Stimulated activated naive CD8-positive, alpha-beta T cell treated with anti-CD3 and anti-CD28 coated beads, Interleukin-15, amount 100 ng/mL, for 72 hours (primary cell): ENCODE data around the gene SCG2.

Experiments
- ATAC-seq: fragments of 150-1000 bp; cut with Tn5 transposase; 2 replicates; pipeline ENCODE4 v1.10.0; 2021; ENCODE audit warnings: mild to moderate bottlenecking, moderate library complexity
- DNase-seq, 2 donors: peaks; one replicate each; pipeline ENCODE4 v3.0.0; 2021 to 2022
- H3K27ac Mint-ChIP-seq, 2 donors: one replicate each; pipeline ENCODE4 v1.8.0; 2022; ENCODE audit warnings: mild to moderate bottlenecking in 2 of 2, mixed read lengths in 2 of 2, moderate library complexity in 2 of 2
- H3K27me3 Mint-ChIP-seq: one replicate; pipeline ENCODE4 v1.8.0; 2022; ENCODE audit warnings: mixed read lengths
- H3K4me1 Mint-ChIP-seq: one replicate; pipeline ENCODE4 v1.8.0; 2022; ENCODE audit warnings: mild to moderate bottlenecking, mixed read lengths
- H3K4me3 Mint-ChIP-seq, 2 donors: one replicate each; pipeline ENCODE4 v1.8.0; 2022; ENCODE audit warnings: mild to moderate bottlenecking in 2 of 2, mixed read lengths in 2 of 2, moderate library complexity in 1 of 2
- H3K9me3 Mint-ChIP-seq, 2 donors: one replicate each; pipeline ENCODE4 v1.8.0; 2022; ENCODE audit warnings: mixed read lengths in 2 of 2

The SCG2 gene

DNA sequence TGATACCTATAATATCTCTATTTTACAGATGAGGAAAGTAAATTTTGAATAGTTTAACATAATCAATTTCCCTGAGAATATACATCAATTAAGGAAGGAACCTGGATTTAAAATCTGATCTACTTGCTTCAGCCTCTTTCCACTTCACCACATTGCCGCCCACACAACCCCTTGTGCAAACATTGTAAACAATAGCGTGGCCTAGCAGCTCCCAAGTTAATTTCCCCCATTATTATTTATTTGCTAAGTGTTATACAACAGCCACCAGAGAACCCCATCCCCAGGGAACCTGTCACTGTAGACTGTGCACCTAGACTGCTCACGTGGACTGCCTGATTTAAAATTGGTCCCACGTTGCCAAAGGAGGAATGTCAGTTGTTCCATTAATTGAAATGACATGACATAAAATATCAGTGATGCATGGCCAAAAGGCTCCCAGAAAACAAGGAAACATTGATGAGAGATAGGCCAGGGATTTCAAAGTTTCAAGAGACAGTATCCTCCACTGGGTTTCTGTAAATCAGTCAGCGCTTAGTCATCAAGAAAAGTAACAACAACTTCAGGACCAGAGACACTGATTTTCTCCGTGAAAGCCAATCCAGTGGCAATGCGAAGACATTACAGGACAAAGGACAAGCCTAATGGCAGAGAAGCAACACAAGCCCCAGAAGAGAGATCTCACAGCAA, 41.3 kb downstream of the SCG2 start:
- no peak for DNase-seq
- no peaks in the 10 kb centered on the region for H3K9me3 Mint-ChIP-seq

DNA sequence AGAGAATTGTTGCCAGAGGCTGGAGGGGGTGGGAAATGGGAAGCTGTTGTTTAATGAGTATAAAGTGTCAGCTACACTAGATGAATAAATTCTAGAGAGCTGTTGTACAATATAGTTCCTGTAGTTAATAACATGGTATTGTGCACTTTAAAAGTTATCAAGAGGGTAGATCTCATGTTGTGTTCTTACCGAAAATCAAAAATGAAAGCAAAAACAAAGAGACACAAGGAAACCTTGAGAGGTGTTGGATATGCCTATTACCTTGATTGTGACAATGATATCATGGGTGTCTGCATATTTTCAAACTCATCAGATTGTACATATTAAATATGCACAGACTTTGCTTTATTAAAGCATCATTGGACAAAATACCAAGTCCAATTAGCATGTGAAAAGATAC, 43.2 kb downstream of the SCG2 start:
- DNase-seq (no peak), ATAC-seq (no peak)
- Mint-ChIP-seq H3K4me3 (no peak overlapping the region), H3K4me1 (no peaks in the 10 kb centered on the region), H3K27me3 (no peaks in the 10 kb centered on the region), H3K9me3 (no peaks in the 10 kb centered on the region), H3K27ac (no peak overlapping the region)

More for the DNA sequence above, 41.3 kb downstream of the SCG2 start:
- Mint-ChIP-seq H3K27me3 (no peaks in the 10 kb centered on the region), H3K4me3 (no peak overlapping the region), H3K27ac (no peak overlapping the region), H3K4me1 (no peaks in the 10 kb centered on the region)
- ATAC-seq: no peak

DNA sequence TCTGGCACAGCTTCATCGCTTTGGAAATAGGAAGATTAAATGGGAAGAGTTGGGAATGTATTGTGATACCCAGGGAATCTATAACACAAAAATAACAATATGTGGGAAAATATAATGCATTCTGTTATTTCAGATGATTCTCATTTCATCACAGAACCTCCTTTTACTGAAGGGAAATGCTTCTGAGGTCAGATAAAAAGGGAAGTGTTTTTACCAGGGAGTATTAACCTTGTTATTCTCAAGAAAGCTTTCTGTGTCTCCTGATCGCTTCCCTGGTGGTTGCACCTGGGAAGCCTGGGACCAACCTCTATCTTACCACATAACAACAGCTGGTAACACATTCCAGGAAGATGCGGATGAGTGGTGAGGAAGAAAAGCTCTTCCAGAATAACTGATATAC, 47.2 kb downstream of the SCG2 start:
- no peaks in the 10 kb centered on the region for H3K9me3 Mint-ChIP-seq
- no peak for DNase-seq
- no peaks in the 10 kb centered on the region for H3K27me3 Mint-ChIP-seq
- no peak for ATAC-seq
- no peaks in the 10 kb centered on the region for H3K4me1 Mint-ChIP-seq
- no peak overlapping the region for H3K27ac Mint-ChIP-seq
- no peak overlapping the region for H3K4me3 Mint-ChIP-seq

DNA sequence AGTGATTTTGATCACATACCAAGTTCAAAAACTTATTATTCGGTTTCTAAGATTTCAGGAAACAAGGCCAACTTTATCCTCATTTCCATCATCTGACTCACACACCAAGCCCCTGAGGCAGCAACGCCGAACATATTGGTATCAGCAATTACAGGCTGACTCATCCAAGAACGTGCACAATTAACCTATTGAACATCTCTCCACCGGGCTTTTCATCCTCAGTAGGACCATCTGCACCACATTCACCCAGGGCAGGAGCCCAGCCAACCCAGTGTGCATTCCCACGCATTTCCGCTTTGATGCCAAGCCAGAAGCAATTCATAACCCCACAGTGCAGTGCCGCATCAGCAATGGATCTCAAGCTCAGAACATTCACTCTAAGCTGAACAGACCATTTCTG, 52.9 kb downstream of the SCG2 start:
- Mint-ChIP-seq H3K27ac (no peak overlapping the region), H3K4me1 (no peaks in the 10 kb centered on the region)

DNA sequence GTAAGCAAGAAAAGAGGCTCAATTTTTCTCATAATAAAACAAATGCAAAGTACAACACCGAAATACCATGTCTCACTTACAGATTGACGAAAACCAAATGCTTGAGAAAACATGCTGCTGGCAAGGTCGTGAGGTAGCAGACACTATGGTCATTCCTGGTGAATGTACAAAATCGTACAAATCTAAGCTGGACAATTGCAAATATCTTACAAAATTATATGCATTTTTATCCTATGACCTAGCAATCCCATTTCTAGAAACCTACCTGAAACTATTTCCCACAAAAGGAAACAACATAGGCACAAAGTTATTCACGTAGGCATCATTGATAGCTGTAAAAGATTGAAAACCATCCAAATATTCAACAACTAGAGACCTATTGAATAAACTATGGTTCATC, 54.0 kb downstream of the SCG2 start:
- Mint-ChIP-seq H3K4me3 (no peak overlapping the region), H3K27me3 (no peaks in the 10 kb centered on the region), H3K27ac (no peak overlapping the region), H3K4me1 (no peaks in the 10 kb centered on the region), H3K9me3 (no peaks in the 10 kb centered on the region)
- ATAC-seq: no peak
- no peak for DNase-seq

More for the DNA sequence above, 52.9 kb downstream of the SCG2 start:
- no peaks in the 10 kb centered on the region for H3K9me3 Mint-ChIP-seq
- DNase-seq (no peak), ATAC-seq (no peak)
- H3K4me3 Mint-ChIP-seq: no peak overlapping the region
- no peaks in the 10 kb centered on the region for H3K27me3 Mint-ChIP-seq
